ENCODE data around the gene PNMA5.

Gene PNMA5

DNA sequence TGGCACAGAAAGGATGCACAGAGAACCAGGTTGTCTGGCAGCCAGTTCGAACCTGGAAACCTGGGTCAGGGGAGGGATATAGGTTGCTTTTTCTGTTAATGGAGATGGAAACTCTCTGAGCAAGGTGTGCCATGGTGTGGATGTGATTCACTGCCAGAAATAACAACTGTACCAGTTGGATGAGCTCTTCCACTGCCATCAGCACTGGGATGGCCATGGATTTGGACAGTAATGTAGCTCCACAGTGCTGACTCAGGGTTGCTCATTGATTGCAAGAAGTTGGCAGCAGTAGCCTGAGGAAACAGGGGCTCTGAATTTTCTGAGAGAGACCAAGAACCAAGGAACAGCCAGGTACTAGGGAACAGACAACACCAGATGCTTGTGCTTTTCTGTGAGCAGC is 33.8 kb downstream of the PNMA5 start:
- no peak overlapping the region for H3K4me3 ChIP-seq (ENCODE audit: low read length)
- no peak for DNase-seq (ENCODE audit: low read depth, low spot score)

DNA sequence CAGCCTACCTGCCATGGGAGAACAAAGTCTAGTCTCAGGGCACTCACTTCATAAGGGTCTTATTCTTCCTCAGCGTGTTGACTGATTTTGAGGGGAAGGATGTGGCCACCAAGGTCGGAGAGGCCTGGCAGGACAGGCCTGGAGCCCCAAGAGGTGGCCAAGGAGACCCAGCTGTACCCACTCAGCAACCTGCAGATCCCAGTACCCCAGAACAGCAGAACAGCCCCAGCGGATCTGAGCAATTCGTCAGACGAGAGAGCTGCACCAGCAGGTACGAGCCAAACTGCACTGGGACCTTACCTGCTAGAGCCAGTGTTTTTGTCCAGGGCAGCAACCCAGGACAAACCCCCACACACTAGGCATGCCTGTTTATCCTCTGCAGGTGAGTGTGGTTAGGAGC is 34.3 kb downstream of the PNMA5 start:
- no peak overlapping the region for H3K4me3 ChIP-seq (ENCODE audit: low read length)
- DNase-seq (ENCODE audit: low read depth, low spot score), result no peak

DNA sequence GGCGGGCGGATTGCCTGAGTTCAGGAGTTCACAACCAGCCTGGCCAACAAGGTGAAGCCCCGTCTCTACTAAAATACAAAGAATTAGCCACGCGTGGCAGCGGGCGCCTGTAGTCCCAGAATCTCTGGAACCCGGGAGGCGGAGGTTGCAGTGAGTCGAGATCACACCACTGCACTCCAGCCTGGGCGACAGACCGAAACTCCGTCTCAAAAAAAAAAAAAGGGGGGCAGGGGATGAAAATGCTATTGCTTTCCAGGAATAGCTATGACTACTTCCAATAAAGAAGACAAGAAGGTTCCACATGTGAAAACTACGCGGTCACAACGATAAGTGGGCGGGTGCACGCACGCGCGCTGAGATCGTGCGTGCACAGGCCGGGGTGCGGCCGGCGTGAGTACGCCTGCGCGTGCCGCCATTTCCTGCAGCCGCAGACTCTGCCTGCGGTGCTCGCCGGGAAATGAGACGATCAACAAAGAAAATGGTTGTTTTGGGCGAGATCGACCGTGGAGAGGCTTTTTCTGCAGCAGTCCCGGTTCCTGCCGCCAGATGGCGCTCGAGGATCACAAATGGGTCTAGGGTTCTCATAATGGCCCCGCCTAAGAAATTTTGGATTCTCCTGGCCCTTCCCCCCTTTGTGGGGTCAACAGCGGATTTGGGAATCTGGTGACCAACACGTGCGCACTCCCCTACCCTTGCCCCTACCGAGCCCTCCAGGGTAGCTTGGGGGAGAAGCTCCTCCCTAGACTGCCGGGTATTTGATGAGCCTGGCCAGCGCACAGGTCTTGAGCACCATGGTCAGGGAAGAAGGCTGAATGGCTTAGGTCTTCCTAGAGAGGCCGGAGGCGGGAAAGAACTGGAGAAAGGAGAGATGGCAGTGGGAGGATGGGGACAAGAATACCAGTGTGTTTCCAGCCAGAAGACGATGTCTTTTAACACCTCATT is 35.1 kb downstream of the PNMA5 start:
- H3K4me3 ChIP-seq (ENCODE audit: low read length), result no peak overlapping the region
- DNase-seq (ENCODE audit: low read depth, low spot score), result peak; percentile 81

DNA sequence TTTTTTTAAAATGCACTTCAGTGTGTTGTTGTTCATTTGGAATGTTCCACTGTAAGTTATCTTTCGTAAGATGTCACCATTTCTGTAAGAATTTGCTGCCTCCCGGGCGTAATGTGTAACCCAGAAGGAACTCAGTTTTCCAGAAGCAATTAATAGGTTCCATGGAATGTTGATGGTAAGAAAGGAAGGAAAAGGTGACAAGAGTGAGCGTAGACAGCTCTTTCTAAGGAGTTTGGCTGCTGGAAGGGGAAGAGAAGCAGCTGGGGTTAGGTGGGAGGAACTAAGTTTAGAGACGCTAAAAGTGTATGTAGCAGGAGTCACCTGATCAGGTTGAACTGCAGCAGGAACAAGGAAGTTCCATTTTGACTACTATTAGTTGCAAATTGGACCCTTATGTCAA is 35.9 kb downstream of the PNMA5 start:
- H3K4me3 ChIP-seq (ENCODE audit: low read length), result no peak overlapping the region
- no peak for DNase-seq (ENCODE audit: low read depth, low spot score)

DNA sequence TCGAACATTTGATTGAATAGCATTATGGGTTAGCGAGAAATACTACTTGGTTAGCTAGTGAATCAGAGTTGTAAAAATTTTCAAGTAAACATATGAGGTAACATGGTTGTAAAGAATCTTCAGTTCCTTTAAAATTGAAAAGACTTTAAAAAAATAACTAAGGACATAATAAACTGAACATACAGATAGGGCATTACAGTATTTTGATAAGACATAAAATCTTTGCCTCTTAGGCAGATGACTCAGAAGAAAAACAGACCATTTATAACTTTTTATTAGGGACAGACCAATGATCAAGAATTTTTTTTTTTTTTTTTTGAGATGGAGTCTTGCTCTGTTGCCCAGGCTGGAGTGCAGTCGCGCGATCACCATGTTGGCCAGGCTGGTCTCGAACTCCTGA is 43.1 kb downstream of the PNMA5 start:
- no peak overlapping the region for H3K4me3 ChIP-seq (ENCODE audit: low read length)

GRCh38 chrX:152949114-152949513 is 44.8 kb downstream of the PNMA5 start:
- no peak for DNase-seq (ENCODE audit: low read depth, low spot score)
- no peak overlapping the region for H3K4me3 ChIP-seq (ENCODE audit: low read length)

More for the DNA sequence above, 43.1 kb downstream of the PNMA5 start:
- DNase-seq (ENCODE audit: low read depth, low spot score), result no peak

GRCh38 chrX:152946681-152947080 is 47.2 kb downstream of the PNMA5 start:
- no peak for DNase-seq (ENCODE audit: low read depth, low spot score)
- H3K4me3 ChIP-seq (ENCODE audit: low read length), result no peak overlapping the region

- H3K4me3 ChIP-seq (ENCODE audit: low read length), result no peak overlapping the region
- no peak for DNase-seq (ENCODE audit: low read depth, low spot score)
Observed at GRCh38 chrX:152945021-152945979, 48.6 kb downstream of the PNMA5 start.

DNA sequence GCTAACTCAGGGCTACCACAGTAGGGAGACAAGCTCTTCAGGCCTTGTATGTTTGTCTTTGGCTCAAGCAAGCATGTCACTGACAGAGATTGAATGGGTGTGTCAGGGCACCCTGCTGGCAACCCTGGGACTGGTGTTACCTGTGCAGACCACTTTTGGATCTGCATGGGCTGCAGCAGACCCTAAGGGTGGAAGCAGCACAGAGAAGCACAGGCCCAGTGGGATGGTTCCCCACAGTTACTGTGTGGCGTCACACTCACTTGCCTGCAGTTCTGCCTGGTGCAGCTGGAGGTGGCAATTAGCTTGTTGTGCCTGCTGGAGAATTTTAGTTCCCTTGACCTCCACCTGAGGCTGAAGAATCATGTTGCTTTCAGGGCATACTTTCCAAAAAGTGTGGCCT is 50.1 kb downstream of the PNMA5 start:
- no peak overlapping the region for H3K4me3 ChIP-seq (ENCODE audit: low read length)

DNA sequence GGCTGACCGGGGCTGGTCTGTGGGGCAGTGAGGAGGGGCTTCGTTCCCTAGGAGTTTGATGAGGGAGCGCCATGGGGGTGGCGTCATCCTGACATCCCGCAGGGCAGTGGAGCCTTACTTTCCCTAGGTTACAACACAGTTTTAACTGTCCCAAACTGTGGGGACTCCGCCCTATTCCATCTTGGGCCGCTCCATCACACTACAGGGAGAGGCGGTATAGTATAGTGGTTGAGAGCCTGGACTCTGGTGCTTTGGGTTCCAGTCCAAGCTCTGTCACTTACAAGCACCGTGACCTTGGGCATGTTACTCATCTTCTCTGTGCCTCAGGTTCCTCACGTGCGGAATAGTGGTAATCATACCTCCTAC is 51.9 kb downstream of the PNMA5 start:
- peak overlapping the region; percentile 60 for H3K4me3 ChIP-seq (ENCODE audit: low read length)
- DNase-seq (ENCODE audit: low read depth, low spot score), result no peak

More for the DNA sequence above, 50.1 kb downstream of the PNMA5 start:
- no peak for DNase-seq (ENCODE audit: low read depth, low spot score)

- peak; percentile 86 for DNase-seq (ENCODE audit: low read depth, low spot score)
- H3K4me3 ChIP-seq (ENCODE audit: low read length), result peak overlapping the region; percentile 71
Observed at GRCh38 chrX:152941328-152942076, 52.4 kb downstream of the PNMA5 start.

All from Jurkat, Clone E6-1 (cell line).